Neuronal stem cell (in vitro differentiated cells): Measurements from ENCODE around the gene PHC2.
A peak's percentile ranks its signal among the peaks of the same experiment; 100 is the strongest.

Source experiments
- DNase-seq: peaks from one replicate; pipeline ENCODE4 v3.0.0-alpha.2; 2013; ENCODE audit warnings: low spot score
- H2AFZ ChIP-seq: one replicate; pipeline ENCODE4 v1.6.1; 2013; ENCODE audit warnings: mild to moderate bottlenecking, low read length, inconsistent platforms
- H2AK5ac ChIP-seq: 2 replicates; pipeline ENCODE4 v1.6.1; 2013; ENCODE audit warnings: low read depth, mild to moderate bottlenecking, inconsistent platforms, low read length, moderate library complexity, mixed read lengths
- H2BK120ac ChIP-seq: 2 replicates; pipeline ENCODE4 v1.6.1; 2013; ENCODE audit warnings: low read depth, mild to moderate bottlenecking, inconsistent platforms, low read length, moderate library complexity, mixed read lengths
- H2BK12ac ChIP-seq: one replicate; pipeline ENCODE4 v1.6.1; 2013; ENCODE audit warnings: low read length, inconsistent platforms
- H2BK15ac ChIP-seq: 2 replicates; pipeline ENCODE4 v1.6.1; 2013; ENCODE audit warnings: mild to moderate bottlenecking, low read length, inconsistent platforms, mixed read lengths
- H2BK5ac ChIP-seq: one replicate; pipeline ENCODE4 v1.6.1; 2013; ENCODE audit warnings: inconsistent platforms, mild to moderate bottlenecking, low read length, moderate library complexity
- H3K14ac ChIP-seq: one replicate; pipeline ENCODE4 v1.6.1; 2013; ENCODE audit warnings: low read length, inconsistent platforms
- H3K18ac ChIP-seq: 2 replicates; pipeline ENCODE4 v1.6.1; 2013; ENCODE audit warnings: low read length, inconsistent platforms
- H3K23ac ChIP-seq: 2 replicates; pipeline ENCODE4 v1.6.1; 2013; ENCODE audit warnings: low read depth, mild to moderate bottlenecking, mixed read lengths, low read length, inconsistent platforms; ENCODE audit not compliant: poor library complexity
- H3K27ac ChIP-seq: replicated peaks from 3 replicates; pipeline ENCODE4 v1.5.1; 2013; ENCODE audit warnings: low read length, inconsistent platforms
- H3K27me3 ChIP-seq, 3 experiments: 2 replicates each; pipeline ENCODE4 v1.6.1; 2013; ENCODE audit warnings: low read length in 3 of 3, mild to moderate bottlenecking in 2 of 3, inconsistent platforms in 1 of 3, low read depth in 1 of 3, mixed read lengths in 1 of 3, moderate library complexity in 1 of 3; ENCODE audit not compliant: control insufficient read depth in 3 of 3, insufficient read depth in 3 of 3
- H3K36me3 ChIP-seq, 2 donors: replicated peaks in 1 of 2; 2 replicates each; pipeline ENCODE4 v1.6.1; 2013; ENCODE audit warnings: low read length in 2 of 2; ENCODE audit not compliant: control insufficient read depth in 2 of 2, insufficient read depth in 2 of 2
- H3K4ac ChIP-seq: 2 replicates; pipeline ENCODE4 v1.6.1; 2013; ENCODE audit warnings: inconsistent platforms, mild to moderate bottlenecking, low read length, moderate library complexity
- H3K4me1 ChIP-seq, 2 donors: 1 replicate in 1 of 2; 2 replicates in 1 of 2; pipeline ENCODE4 v1.6.1; 2013; ENCODE audit warnings: low read length in 2 of 2, low read depth in 1 of 2; ENCODE audit not compliant: control insufficient read depth in 2 of 2, insufficient read depth in 1 of 2
- H3K4me2 ChIP-seq: one replicate; pipeline ENCODE4 v1.6.1; 2013; ENCODE audit warnings: mild to moderate bottlenecking, low read length, inconsistent platforms; ENCODE audit not compliant: insufficient read depth, poor library complexity, severe bottlenecking
- H3K4me3 ChIP-seq, 2 donors: 2 replicates each; pipeline ENCODE4 v1.5.1; 2013; ENCODE audit warnings: low read length in 2 of 2, mild to moderate bottlenecking in 2 of 2, inconsistent platforms in 1 of 2, moderate library complexity in 1 of 2
- H3K79me1 ChIP-seq: one replicate; pipeline ENCODE4 v1.6.1; 2013; ENCODE audit warnings: low read depth, mild to moderate bottlenecking, inconsistent platforms, low read length, moderate library complexity
- H3K9ac ChIP-seq: one replicate; pipeline ENCODE4 v1.6.1; 2013; ENCODE audit warnings: mild to moderate bottlenecking, low read depth, low read length, inconsistent platforms; ENCODE audit not compliant: poor library complexity
- H3K9me3 ChIP-seq, 2 donors: replicated peaks in 1 of 2; 2 replicates each; pipeline versions ENCODE3 to v1.6.1; 2013; ENCODE audit warnings: low read length in 2 of 2, mild to moderate bottlenecking in 2 of 2, inconsistent platforms in 1 of 2, low read depth in 1 of 2, mixed read lengths in 1 of 2, moderate library complexity in 1 of 2; ENCODE audit not compliant: control insufficient read depth in 2 of 2, insufficient read depth in 1 of 2
- H4K8ac ChIP-seq: one replicate; pipeline ENCODE4 v1.6.1; 2013; ENCODE audit warnings: low read depth, mild to moderate bottlenecking, inconsistent platforms, low read length, moderate library complexity
- H4K91ac ChIP-seq: one replicate; pipeline ENCODE4 v1.6.1; 2013; ENCODE audit warnings: low read length, low read depth, mild to moderate bottlenecking, inconsistent platforms; ENCODE audit not compliant: poor library complexity
- WGBS, 2 donors: extraction: QIAGEN DNeasy Blood & Tissue Kit; methylation state at CpG; one replicate each; pipeline ENCODE4 v1.1.7; 2013; ENCODE audit warnings: missing lambda C conversion rate in 2 of 2, mixed read lengths in 1 of 2; ENCODE audit not compliant: insufficient read length in 2 of 2, insufficient replicate concordance in 1 of 2; ENCODE audit errors: extremely low coverage in 2 of 2; 5-methylcytosine and 5-hydroxymethylcytosine counted together

Gene PHC2

DNA sequence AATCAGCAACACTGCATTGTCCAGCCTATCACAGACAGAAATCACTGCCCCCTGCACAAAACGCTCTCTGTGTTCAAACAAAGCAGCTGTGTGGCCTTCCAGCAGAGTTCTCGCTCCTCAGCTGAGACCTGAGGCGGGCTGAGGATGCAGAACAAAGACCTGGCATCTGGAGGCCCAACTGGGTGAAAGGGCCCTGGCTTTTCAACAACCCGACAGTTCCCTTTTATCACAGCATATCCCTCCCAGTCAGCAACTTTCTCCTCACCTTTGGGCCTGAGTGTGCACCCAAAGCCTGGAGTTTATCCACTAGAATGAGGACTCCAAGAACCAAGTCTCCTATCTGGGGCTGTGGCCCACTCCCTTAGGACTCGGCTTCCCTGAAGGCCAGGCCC, 67.4 kb downstream of the PHC2 start:
- no peak overlapping the region for H2AFZ ChIP-seq
- peak overlapping the region; percentile 100 for H3K27ac ChIP-seq
- H3K4me2 ChIP-seq: peak overlapping the region; percentile 53
- H4K91ac ChIP-seq: peak overlapping the region; percentile 35
- no peak overlapping the region for H4K8ac ChIP-seq
- H3K27me3 ChIP-seq: no peaks in the 10 kb centered on the region
- H3K23ac ChIP-seq: no peak overlapping the region
- H3K18ac ChIP-seq: peak overlapping the region; percentile 96
- no peak overlapping the region for H3K4ac ChIP-seq
- no peaks in the 10 kb centered on the region for H3K9me3 ChIP-seq
- H3K4me1 ChIP-seq: peaks cover 56 to 61% of the 10 kb centered on the region in 2 donors
- H3K9ac ChIP-seq: peak overlapping the region; percentile 82
- peaks cover 0 to 7% of the 10 kb centered on the region in 2 donors for H3K36me3 ChIP-seq
- no peaks in the 10 kb centered on the region for H3K79me1 ChIP-seq
- no CpG with 5 or more reads among the region's 5 CpGs for WGBS, 2 donors
- H3K14ac ChIP-seq: no peak overlapping the region
- peak overlapping the region; percentile 88 for H2BK120ac ChIP-seq
- peak; percentile 72 for DNase-seq
- no peak overlapping the region for H2BK12ac ChIP-seq
- peak overlapping the region; percentile 51 to 64 for H3K4me3 ChIP-seq
- peak overlapping the region; percentile 83 for H2BK5ac ChIP-seq
- no peak overlapping the region for H2BK15ac ChIP-seq
- H2AK5ac ChIP-seq: no peak overlapping the region

DNA sequence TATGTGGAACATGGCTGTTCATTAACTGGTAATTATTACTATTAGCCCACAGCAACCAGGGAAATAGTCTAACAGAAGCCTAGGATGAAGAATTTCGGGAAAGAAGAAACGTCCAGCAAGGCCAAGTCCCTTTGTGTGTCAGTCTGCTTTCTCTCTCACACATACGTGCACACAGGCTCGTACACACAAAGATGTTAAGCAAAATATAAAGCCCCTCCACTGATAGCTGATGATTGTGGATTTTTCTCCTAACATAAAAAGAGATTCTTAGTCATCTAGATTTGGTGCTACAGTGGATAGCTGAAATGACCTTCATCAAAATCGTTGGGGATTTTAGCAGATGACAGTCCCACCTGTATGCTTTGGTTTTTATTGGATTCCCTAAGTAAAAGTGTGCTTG, 67.9 kb downstream of the PHC2 start:
- Histone ChIP-seq H3K9ac (no peak overlapping the region), H4K8ac (no peak overlapping the region), H4K91ac (no peak overlapping the region), H2AFZ (no peak overlapping the region), H2BK5ac (no peak overlapping the region), H2BK15ac (no peak overlapping the region), H3K4me3 (peak overlapping the region in 1 of 2 donors; percentile 51), H3K4ac (no peak overlapping the region), H3K4me1 (peaks cover 57 to 62% of the 10 kb centered on the region in 2 donors), H3K27ac (peak overlapping the region; percentile 100), H3K79me1 (no peaks in the 10 kb centered on the region), H3K23ac (no peak overlapping the region), H2BK12ac (no peak overlapping the region), H2BK120ac (no peak overlapping the region), H3K4me2 (peak overlapping the region; percentile 36), H3K9me3 (no peaks in the 10 kb centered on the region), H2AK5ac (no peak overlapping the region), H3K14ac (no peak overlapping the region), H3K27me3 (no peaks in the 10 kb centered on the region), H3K36me3 (peaks cover 0 to 7% of the 10 kb centered on the region in 2 donors), H3K18ac (no peak overlapping the region)
- WGBS, 2 donors: no CpG with 5 or more reads among the region's 5 CpGs
- no peak for DNase-seq

DNA sequence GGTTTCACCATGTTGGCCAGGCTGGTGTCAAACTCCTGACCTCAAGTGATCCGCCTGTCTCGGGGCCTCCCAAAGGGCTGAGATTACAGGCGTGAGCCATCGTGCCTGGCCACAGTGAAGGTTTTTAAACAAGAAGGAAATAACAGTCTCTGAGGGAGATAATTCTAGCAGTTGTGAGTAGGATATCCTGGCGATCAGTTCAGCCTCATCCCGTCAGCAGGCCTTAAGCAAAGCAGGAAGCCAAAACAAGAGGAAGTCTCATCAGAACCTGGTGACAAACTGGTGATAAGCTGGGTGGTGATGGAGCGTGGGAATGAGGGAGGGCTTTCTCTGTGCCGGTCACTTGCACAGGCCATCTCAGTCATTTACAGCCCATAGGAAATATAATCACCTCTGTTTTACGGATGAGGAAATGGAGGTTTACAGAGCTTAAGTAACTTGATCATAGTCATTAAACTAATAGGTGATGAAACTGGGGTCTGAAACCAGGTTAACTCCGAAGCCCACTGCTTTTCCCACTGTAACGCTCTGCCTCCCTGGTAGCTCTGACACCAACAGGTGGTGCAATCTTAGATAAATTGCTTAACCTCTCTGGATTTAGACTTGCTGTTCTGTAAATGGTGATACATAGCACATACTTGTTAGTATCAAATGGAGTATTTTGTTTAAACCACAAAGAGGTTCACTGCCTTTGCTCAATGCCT, 69.2 kb downstream of the PHC2 start:
- WGBS, 2 donors: no CpG with 5 or more reads among the region's 11 CpGs

DNA sequence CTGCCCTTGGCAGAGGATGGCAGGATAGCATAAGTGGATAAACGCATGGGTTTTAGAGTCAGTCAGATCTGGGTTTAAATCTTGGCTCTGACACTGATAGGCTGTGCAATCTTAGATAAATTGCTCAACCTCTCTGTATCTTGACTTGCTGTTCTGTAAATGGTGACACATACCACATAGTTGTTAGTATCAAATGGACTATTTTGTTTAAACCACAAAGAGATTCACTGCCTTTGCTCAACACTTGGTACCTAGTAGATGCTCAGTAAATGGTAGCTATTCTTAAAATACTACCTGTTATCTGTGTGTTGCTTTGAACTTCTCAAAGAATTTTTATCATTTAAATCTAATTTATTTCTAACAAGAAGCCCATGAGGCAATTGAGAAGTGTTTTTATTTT, 70.5 kb downstream of the PHC2 start:
- Histone ChIP-seq H3K4me1 (peaks cover 39% of the 10 kb centered on the region in 2 donors), H3K4me3 (no peak overlapping the region), H2AK5ac (no peak overlapping the region), H3K36me3 (peaks cover 0 to 12% of the 10 kb centered on the region in 2 donors), H3K18ac (no peak overlapping the region), H3K4ac (no peak overlapping the region), H3K9me3 (no peaks in the 10 kb centered on the region), H2AFZ (no peak overlapping the region), H2BK12ac (no peak overlapping the region), H3K4me2 (no peak overlapping the region), H2BK5ac (no peak overlapping the region), H3K14ac (no peak overlapping the region), H3K79me1 (no peaks in the 10 kb centered on the region), H2BK15ac (no peak overlapping the region), H2BK120ac (no peak overlapping the region), H3K9ac (no peak overlapping the region), H4K91ac (no peak overlapping the region), H3K27ac (no peak overlapping the region), H3K23ac (no peak overlapping the region), H4K8ac (no peak overlapping the region), H3K27me3 (no peaks in the 10 kb centered on the region)
- no CpG with 5 or more reads among the region's 1 CpG for WGBS, 2 donors
- DNase-seq: no peak

More for the DNA sequence above, 69.2 kb downstream of the PHC2 start:
- no peaks in the 10 kb centered on the region for H3K27me3 ChIP-seq
- no peak overlapping the region for H3K9ac ChIP-seq
- no peak overlapping the region for H4K8ac ChIP-seq
- H3K4ac ChIP-seq: no peak overlapping the region
- H3K79me1 ChIP-seq: no peaks in the 10 kb centered on the region
- peak overlapping the region; percentile 23 for H3K27ac ChIP-seq
- no peak overlapping the region for H3K4me2 ChIP-seq
- no peak overlapping the region for H4K91ac ChIP-seq
- H3K4me1 ChIP-seq: peaks cover 47 to 52% of the 10 kb centered on the region in 2 donors
- peak overlapping the region; percentile 21 for H2AK5ac ChIP-seq
- H2BK120ac ChIP-seq: no peak overlapping the region
- no peak overlapping the region for H2BK15ac ChIP-seq
- H3K18ac ChIP-seq: peak overlapping the region; percentile 63
- H3K4me3 ChIP-seq: no peak overlapping the region
- no peak overlapping the region for H2AFZ ChIP-seq
- H3K23ac ChIP-seq: no peak overlapping the region
- H3K36me3 ChIP-seq: peaks cover 0 to 12% of the 10 kb centered on the region in 2 donors
- H2BK12ac ChIP-seq: no peak overlapping the region
- H3K14ac ChIP-seq: no peak overlapping the region
- no peaks in the 10 kb centered on the region for H3K9me3 ChIP-seq
- no peak overlapping the region for H2BK5ac ChIP-seq
- no peak for DNase-seq
